ENCODE measurements around the gene CCHCR1.
"Not testable (repeated sequence)": the region's sequence is repeated elsewhere in the genome, so short reads cannot be mapped to it uniquely, and the experiment has no call there.

The CCHCR1 gene

DNA sequence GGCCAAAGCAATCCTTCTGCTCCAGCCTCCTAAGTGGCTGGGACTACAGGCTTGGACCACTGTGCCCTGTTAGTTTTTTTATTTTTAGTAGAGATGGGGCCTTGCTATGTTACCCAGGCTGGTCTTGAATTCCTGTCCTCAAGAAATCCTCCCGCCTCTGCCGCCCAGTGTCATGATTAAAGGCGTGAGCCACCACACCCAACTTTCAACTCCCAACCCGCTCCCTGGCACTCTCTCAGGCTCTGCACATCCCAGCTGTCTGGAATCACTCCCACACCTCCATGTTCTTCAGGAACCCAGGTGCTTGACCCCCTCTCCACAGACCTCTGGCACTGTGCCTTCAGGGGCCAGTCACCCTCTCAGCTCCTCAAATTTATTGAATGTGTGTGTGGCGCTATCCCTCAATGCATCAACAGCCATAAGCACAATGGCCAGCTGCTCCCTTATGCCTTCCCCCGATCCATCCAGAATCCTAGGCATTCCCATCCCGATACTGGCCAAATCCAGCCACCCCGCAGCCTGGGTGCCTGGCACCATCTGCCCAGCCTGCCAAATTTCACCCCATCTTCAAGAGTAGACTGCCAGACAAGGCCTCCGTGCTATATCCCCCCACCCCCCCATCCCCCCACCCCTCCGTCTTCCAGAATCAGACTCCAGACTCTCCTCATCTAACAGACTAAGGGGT is 13.5 kb upstream of the CCHCR1 start:
- H3K4me3 ChIP-seq (replicated peaks; ENCODE audit: insufficient read depth, low read length), result no peak overlapping the region
- no peaks in the 10 kb centered on the region for H3K27me3 ChIP-seq (ENCODE audit: insufficient read depth, poor library complexity, severe bottlenecking)
- no peak overlapping the region for H3K27ac ChIP-seq (replicated peaks)
- DNase-seq (ENCODE audit: low read depth in 1 of 2, low spot score in 1 of 2), result no peak
- TF ChIP-seq GABPA (IDR thresholded peaks at IDR 0.05; ENCODE audit: low read depth) (no peak), POLR2AphosphoS5 (IDR thresholded peaks at IDR 0.05; ENCODE audit: low read depth) (no peak), SPI1 (IDR thresholded peaks at IDR 0.05; ENCODE audit: borderline replicate concordance, low read depth) (no peak)
- TF ChIP-seq, protein P1, sequence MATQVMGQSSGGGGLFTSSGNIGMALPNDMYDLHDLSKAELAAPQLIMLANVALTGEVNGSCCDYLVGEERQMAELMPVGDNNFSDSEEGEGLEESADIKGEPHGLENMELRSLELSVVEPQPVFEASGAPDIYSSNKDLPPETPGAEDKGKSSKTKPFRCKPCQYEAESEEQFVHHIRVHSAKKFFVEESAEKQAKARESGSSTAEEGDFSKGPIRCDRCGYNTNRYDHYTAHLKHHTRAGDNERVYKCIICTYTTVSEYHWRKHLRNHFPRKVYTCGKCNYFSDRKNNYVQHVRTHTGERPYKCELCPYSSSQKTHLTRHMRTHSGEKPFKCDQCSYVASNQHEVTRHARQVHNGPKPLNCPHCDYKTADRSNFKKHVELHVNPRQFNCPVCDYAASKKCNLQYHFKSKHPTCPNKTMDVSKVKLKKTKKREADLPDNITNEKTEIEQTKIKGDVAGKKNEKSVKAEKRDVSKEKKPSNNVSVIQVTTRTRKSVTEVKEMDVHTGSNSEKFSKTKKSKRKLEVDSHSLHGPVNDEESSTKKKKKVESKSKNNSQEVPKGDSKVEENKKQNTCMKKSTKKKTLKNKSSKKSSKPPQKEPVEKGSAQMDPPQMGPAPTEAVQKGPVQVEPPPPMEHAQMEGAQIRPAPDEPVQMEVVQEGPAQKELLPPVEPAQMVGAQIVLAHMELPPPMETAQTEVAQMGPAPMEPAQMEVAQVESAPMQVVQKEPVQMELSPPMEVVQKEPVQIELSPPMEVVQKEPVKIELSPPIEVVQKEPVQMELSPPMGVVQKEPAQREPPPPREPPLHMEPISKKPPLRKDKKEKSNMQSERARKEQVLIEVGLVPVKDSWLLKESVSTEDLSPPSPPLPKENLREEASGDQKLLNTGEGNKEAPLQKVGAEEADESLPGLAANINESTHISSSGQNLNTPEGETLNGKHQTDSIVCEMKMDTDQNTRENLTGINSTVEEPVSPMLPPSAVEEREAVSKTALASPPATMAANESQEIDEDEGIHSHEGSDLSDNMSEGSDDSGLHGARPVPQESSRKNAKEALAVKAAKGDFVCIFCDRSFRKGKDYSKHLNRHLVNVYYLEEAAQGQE (IDR thresholded peaks at IDR 0.05; ENCODE audit: insufficient replicate concordance, low read depth), result no peak
- TF ChIP-seq, protein P2, sequence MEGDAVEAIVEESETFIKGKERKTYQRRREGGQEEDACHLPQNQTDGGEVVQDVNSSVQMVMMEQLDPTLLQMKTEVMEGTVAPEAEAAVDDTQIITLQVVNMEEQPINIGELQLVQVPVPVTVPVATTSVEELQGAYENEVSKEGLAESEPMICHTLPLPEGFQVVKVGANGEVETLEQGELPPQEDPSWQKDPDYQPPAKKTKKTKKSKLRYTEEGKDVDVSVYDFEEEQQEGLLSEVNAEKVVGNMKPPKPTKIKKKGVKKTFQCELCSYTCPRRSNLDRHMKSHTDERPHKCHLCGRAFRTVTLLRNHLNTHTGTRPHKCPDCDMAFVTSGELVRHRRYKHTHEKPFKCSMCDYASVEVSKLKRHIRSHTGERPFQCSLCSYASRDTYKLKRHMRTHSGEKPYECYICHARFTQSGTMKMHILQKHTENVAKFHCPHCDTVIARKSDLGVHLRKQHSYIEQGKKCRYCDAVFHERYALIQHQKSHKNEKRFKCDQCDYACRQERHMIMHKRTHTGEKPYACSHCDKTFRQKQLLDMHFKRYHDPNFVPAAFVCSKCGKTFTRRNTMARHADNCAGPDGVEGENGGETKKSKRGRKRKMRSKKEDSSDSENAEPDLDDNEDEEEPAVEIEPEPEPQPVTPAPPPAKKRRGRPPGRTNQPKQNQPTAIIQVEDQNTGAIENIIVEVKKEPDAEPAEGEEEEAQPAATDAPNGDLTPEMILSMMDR (IDR thresholded peaks at IDR 0.05; ENCODE audit: insufficient read depth, low read length), result no peak

DNA sequence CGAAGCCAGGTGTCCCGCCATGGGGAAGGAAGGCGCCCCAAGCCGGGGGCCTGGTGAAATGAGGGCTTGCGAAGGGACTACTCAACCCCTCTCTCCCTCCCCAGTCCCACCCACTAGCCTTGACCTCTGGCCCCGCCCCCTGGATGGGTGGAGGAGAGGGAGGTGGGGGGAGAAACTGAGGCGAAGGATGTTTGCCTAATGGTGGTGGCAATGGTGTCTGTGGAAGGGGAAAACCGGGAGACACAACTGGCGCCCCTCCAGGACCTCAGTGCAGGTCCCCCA is 12.9 kb upstream of the CCHCR1 start, which contains the start of gene POU5F1:
Gene POU5F1, minus strand, starts transcription at position 83 of the 282 bp plus-strand sequence. Its CDS starts 62 bp downstream, at position 21.
- Histone ChIP-seq H3K4me3 (replicated peaks; ENCODE audit: insufficient read depth, low read length) (no peak within 1 kb of the TSS), H3K27ac (replicated peaks) (no peak within 1 kb of the TSS), H3K27me3 (ENCODE audit: insufficient read depth, poor library complexity, severe bottlenecking) (no peaks in the 10 kb centered on the region)
- no peak for DNase-seq (ENCODE audit: low read depth in 1 of 2, low spot score in 1 of 2)
- TF ChIP-seq, protein P2 (IDR thresholded peaks at IDR 0.05; ENCODE audit: insufficient read depth, low read length), result no peak
- TF ChIP-seq, protein P1 (IDR thresholded peaks at IDR 0.05; ENCODE audit: insufficient replicate concordance, low read depth), result no peak
- no peak for TF ChIP-seq SPI1 (IDR thresholded peaks at IDR 0.05; ENCODE audit: borderline replicate concordance, low read depth)
- no peak for TF ChIP-seq GABPA (IDR thresholded peaks at IDR 0.05; ENCODE audit: low read depth)
- TF ChIP-seq POLR2AphosphoS5 (IDR thresholded peaks at IDR 0.05; ENCODE audit: low read depth), result no peak

- H3K27ac ChIP-seq (replicated peaks); DNase-seq (ENCODE audit: low read depth in 1 of 2, low spot score in 1 of 2); H3K4me3 ChIP-seq (replicated peaks; ENCODE audit: insufficient read depth, low read length); H3K27me3 ChIP-seq (ENCODE audit: insufficient read depth, poor library complexity, severe bottlenecking): not testable (repeated sequence)
Measured at GRCh38 chr6:31169858-31170599, 12.4 kb upstream of the CCHCR1 start.

DNA sequence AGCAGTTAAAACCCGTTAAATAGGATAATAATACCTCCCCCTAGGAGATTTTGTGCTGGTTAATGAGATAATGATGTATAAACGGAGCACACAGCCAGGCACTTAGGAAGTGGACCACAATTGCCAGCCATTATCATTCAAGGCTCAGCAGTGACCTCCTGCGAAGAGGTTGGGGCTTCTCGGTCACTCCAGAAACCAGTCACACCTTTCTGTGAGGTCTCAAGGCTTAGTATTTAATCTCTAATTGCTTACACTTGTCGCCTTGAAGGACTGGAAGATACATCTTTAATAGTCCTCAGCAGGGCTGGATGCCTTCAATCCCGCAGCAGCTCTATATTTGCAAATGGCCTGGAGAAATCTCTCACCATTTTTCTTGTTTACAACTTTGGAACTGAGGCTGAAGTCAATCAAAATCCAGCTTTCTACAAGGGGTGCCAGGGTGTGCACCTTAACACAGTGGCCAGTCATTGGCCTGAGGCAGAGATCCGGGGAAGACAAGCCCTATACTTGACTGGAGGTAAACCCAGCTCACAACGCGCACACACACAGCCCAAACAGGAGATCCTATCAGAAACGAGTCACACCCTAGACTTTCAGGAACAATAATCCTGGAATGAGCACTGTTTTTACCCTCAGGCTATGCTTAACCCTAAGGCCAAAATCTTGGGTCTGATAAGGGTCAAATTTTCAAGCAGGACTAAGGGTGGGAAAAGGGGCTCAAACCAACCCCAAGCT is 11.7 kb upstream of the CCHCR1 start:
- no peak overlapping the region for H3K4me3 ChIP-seq (replicated peaks; ENCODE audit: insufficient read depth, low read length)
- H3K27me3 ChIP-seq (ENCODE audit: insufficient read depth, poor library complexity, severe bottlenecking), result no peaks in the 10 kb centered on the region
- no peak for DNase-seq (ENCODE audit: low read depth in 1 of 2, low spot score in 1 of 2)
- H3K27ac ChIP-seq (replicated peaks), result no peak overlapping the region
- TF ChIP-seq GABPA (IDR thresholded peaks at IDR 0.05; ENCODE audit: low read depth) (no peak), POLR2AphosphoS5 (IDR thresholded peaks at IDR 0.05; ENCODE audit: low read depth) (no peak), SPI1 (IDR thresholded peaks at IDR 0.05; ENCODE audit: borderline replicate concordance, low read depth) (no peak)
- TF ChIP-seq, protein P1 (IDR thresholded peaks at IDR 0.05; ENCODE audit: insufficient replicate concordance, low read depth), result no peak
- TF ChIP-seq, protein P2 (IDR thresholded peaks at IDR 0.05; ENCODE audit: insufficient read depth, low read length), result no peak
